Astrocyte (in vitro differentiated cells and primary cell): ENCODE measurements around the gene EPS15. TPM values are rescaled to one million over a fixed set of nuclear protein-coding genes. Genes with fewer than 3 reads are reported as not detected.
"Not testable (repeated sequence)": the region's sequence is repeated elsewhere in the genome, so short reads cannot be mapped to it uniquely, and the experiment has no call there.

ENCODE experiments used
- DNase-seq: peaks from one replicate; pipeline ENCODE4 v3.0.0-alpha.2; 2010; ENCODE audit warnings: low read depth
- FAIRE-seq: peaks from 2 replicates; lab custom pipeline; 2011; peaks lifted over from hg19 to GRCh38; lab: Jason Lieb, UNC
- H2AFZ ChIP-seq: 2 replicates; pipeline ENCODE4 v1.6.0; 2012; ENCODE audit warnings: low read depth, low read length, inconsistent platforms
- H3K27ac ChIP-seq: 2 replicates; pipeline ENCODE4 v1.5.1; 2011; ENCODE audit warnings: low read depth, low read length, inconsistent platforms
- H3K27me3 ChIP-seq: 2 replicates; pipeline ENCODE4 v1.6.0; 2011; ENCODE audit warnings: low read length, inconsistent platforms; ENCODE audit not compliant: insufficient read depth
- H3K36me3 ChIP-seq: 2 replicates; pipeline ENCODE4 v1.5.1; 2011; ENCODE audit warnings: low read length, inconsistent platforms; ENCODE audit not compliant: insufficient read depth
- H3K4me1 ChIP-seq: 2 replicates; pipeline ENCODE4 v1.5.1; 2011; ENCODE audit warnings: low read length, inconsistent platforms; ENCODE audit not compliant: insufficient read depth
- H3K4me2 ChIP-seq: 2 replicates; pipeline ENCODE4 v1.6.0; 2012; ENCODE audit warnings: low read length, inconsistent platforms
- H3K4me3 ChIP-seq: 2 replicates; pipeline ENCODE4 v1.5.1; 2011; ENCODE audit warnings: low read depth, mild to moderate bottlenecking, low read length, inconsistent platforms; ENCODE audit not compliant: insufficient read depth
- H3K79me2 ChIP-seq: 2 replicates; pipeline ENCODE4 v1.6.0; 2012; ENCODE audit warnings: mild to moderate bottlenecking, low read length, inconsistent platforms; ENCODE audit not compliant: insufficient read depth
- H3K9ac ChIP-seq: 2 replicates; pipeline ENCODE4 v1.6.0; 2012; ENCODE audit warnings: mild to moderate bottlenecking, low read length, inconsistent platforms
- H3K9me3 ChIP-seq: 2 replicates; pipeline ENCODE4 v1.5.1; 2012; ENCODE audit warnings: low read depth, mild to moderate bottlenecking, low read length, inconsistent platforms; ENCODE audit not compliant: insufficient read depth
- H4K20me1 ChIP-seq: 2 replicates; pipeline ENCODE4 v1.6.0; 2012; ENCODE audit warnings: low read length, inconsistent platforms; ENCODE audit not compliant: insufficient read depth
- H3K27ac Mint-ChIP-seq: one replicate; pipeline ENCODE4 v1.8.0; 2021; ENCODE audit warnings: mild to moderate bottlenecking, mixed read lengths; ENCODE audit not compliant: unreplicated experiment
- H3K27me3 Mint-ChIP-seq: one replicate; pipeline ENCODE4 v1.8.0; 2021; ENCODE audit warnings: low read depth, mixed read lengths; ENCODE audit not compliant: unreplicated experiment
- H3K36me3 Mint-ChIP-seq: one replicate; pipeline ENCODE4 v1.8.0; 2021; ENCODE audit warnings: low read depth, mixed read lengths; ENCODE audit not compliant: unreplicated experiment
- H3K4me1 Mint-ChIP-seq: one replicate; pipeline ENCODE4 v1.8.0; 2021; ENCODE audit warnings: low read depth, mixed read lengths; ENCODE audit not compliant: unreplicated experiment
- H3K4me3 Mint-ChIP-seq: one replicate; pipeline ENCODE4 v1.8.0; 2021; ENCODE audit warnings: mild to moderate bottlenecking, moderate library complexity, mixed read lengths; ENCODE audit not compliant: unreplicated experiment
- H3K9me3 Mint-ChIP-seq: one replicate; pipeline ENCODE4 v1.8.0; 2021; ENCODE audit warnings: mild to moderate bottlenecking, mixed read lengths; ENCODE audit not compliant: unreplicated experiment
- CTCF ChIP-seq: IDR thresholded peaks from 2 replicates; pipeline ENCODE4 v1.5.1; 2011; ENCODE audit warnings: low read depth, mild to moderate bottlenecking, inconsistent platforms, low read length, moderate library complexity; ENCODE audit not compliant: insufficient read depth
- EZH2 ChIP-seq: IDR thresholded peaks from 2 replicates; pipeline ENCODE4 v1.6.1; 2012; ENCODE audit warnings: mild to moderate bottlenecking, low read length, inconsistent platforms; ENCODE audit not compliant: insufficient read depth
- total RNA-seq: library from RNA; stranded (reverse); gene quantifications from 2 replicates; pipeline ENCODE4 v1.2.1, GENCODE V29; 2021

EPS15 gene
- total RNA-seq, 1 donor from 2014 or later = 70.6 TPM

- no peak overlapping the region for H3K27ac Mint-ChIP-seq
- H3K27ac ChIP-seq = no peak overlapping the region
- H3K36me3 ChIP-seq = no peaks in the 10 kb centered on the region
- H3K9me3 Mint-ChIP-seq = peaks cover 3% of the 10 kb centered on the region
- no peaks in the 10 kb centered on the region for H3K36me3 Mint-ChIP-seq
- H3K4me3 ChIP-seq = no peak overlapping the region
- no peak overlapping the region for H2AFZ ChIP-seq
- TF ChIP-seq CTCF (no peak), EZH2 (no peak)
- H3K9me3 ChIP-seq = no peaks in the 10 kb centered on the region
- no peaks in the 10 kb centered on the region for H3K27me3 ChIP-seq
- H3K9ac ChIP-seq = no peak overlapping the region
- no peaks in the 10 kb centered on the region for H4K20me1 ChIP-seq
- peaks cover 22% of the 10 kb centered on the region for H3K4me1 Mint-ChIP-seq
- H3K79me2 ChIP-seq = no peaks in the 10 kb centered on the region
- peaks cover 20% of the 10 kb centered on the region for H3K4me1 ChIP-seq
- peaks cover 20% of the 10 kb centered on the region for H3K27me3 Mint-ChIP-seq
- FAIRE-seq = no peak
- no peak for DNase-seq
- H3K4me3 Mint-ChIP-seq = no peak overlapping the region
- no peak overlapping the region for H3K4me2 ChIP-seq
These were observed 192.2 kb downstream of the EPS15 start for GRCh38 chr1:51326839-51327238.

DNA sequence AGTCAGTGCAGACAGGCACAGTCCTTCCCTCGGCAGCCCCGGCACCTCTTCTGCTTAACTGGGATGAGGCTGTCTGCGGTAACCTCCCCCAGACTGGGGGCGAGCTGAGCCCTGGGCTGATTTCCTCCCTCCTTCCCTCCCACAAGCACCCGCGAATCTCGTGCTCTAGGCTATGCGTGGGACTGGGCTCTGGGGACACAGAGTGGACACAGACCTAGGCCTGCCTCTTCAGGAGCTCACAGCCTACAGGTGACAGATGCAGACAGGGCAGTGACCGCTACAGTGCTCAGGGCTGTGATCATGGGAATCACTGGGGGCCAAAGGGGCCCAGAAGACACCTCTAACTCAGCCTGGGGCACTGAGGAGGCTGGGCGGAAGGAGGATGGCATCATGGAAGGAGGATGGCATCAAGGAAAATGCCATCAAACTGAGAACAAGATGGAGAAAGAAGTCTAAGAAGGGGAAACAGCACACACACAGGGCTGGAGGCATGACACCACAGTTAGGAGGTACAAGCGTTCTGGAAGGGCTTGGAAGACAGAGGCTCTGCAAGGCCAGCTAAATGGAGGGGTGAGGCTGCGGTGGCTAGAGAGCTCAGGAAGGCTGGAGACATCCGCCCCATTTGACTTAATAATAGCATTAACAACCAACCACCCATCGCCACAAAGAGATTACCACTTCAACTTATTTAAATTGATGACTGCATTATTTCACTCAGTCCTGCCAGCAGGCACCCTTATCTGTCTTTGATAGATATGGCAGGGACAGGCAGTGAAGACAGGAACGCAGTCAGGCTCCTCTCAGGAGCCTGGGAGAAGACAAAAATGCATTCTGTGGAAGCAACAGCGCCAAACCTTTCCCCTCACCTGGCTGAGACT is 192.9 kb downstream of the EPS15 start:
- Histone ChIP-seq H3K36me3 (no peaks in the 10 kb centered on the region), H3K27ac (no peak overlapping the region), H3K27me3 (no peaks in the 10 kb centered on the region), H2AFZ (no peak overlapping the region), H3K4me1 (peaks cover 18% of the 10 kb centered on the region), H3K9ac (no peak overlapping the region), H3K4me2 (no peak overlapping the region), H4K20me1 (no peaks in the 10 kb centered on the region), H3K9me3 (no peaks in the 10 kb centered on the region), H3K4me3 (no peak overlapping the region), H3K79me2 (no peaks in the 10 kb centered on the region)
- H3K4me3 Mint-ChIP-seq = no peak overlapping the region
- no peak for TF ChIP-seq EZH2
- TF ChIP-seq CTCF = no peak
- H3K4me1 Mint-ChIP-seq = peaks cover 15% of the 10 kb centered on the region
- peaks cover 3% of the 10 kb centered on the region for H3K9me3 Mint-ChIP-seq
- peaks cover 18% of the 10 kb centered on the region for H3K27me3 Mint-ChIP-seq
- FAIRE-seq (no peak), DNase-seq (no peak)
- H3K27ac Mint-ChIP-seq = no peak overlapping the region
- H3K36me3 Mint-ChIP-seq = no peaks in the 10 kb centered on the region

GRCh38 chr1:51325391-51325790 is 193.7 kb downstream of the EPS15 start:
- Mint-ChIP-seq H3K9me3 (peaks cover 3% of the 10 kb centered on the region), H3K36me3 (no peaks in the 10 kb centered on the region), H3K4me1 (peaks cover 10% of the 10 kb centered on the region), H3K4me3 (no peak overlapping the region), H3K27ac (no peak overlapping the region), H3K27me3 (peaks cover 13% of the 10 kb centered on the region)
- Histone ChIP-seq H3K9ac (no peak overlapping the region), H3K27ac (no peak overlapping the region), H3K9me3 (no peaks in the 10 kb centered on the region), H3K27me3 (no peaks in the 10 kb centered on the region), H3K4me2 (no peak overlapping the region), H3K4me3 (no peak overlapping the region), H4K20me1 (no peaks in the 10 kb centered on the region), H3K4me1 (peaks cover 11% of the 10 kb centered on the region), H2AFZ (no peak overlapping the region), H3K36me3 (no peaks in the 10 kb centered on the region), H3K79me2 (no peaks in the 10 kb centered on the region)
- DNase-seq = no peak
- no peak for FAIRE-seq
- no peak for TF ChIP-seq EZH2
- no peak for TF ChIP-seq CTCF

DNA sequence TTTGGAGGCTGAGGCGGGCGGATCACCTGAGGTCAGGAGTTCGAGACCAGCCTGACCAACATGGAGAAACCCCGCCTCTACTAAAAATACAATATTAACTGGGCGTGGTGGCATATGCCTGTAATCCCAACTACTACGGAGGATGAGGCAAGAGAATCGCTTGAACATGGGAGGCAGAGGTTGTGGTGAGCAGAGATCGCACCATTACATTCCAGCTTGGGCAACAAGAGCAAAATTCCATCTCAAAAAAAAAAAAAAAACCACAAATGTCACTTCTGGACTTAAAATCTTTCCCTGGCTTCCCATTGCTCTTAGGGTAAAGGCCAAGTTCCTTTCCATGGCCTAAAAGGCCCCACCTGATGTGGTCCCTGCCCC is 194.1 kb downstream of the EPS15 start:
- not testable (repeated sequence) for H2AFZ ChIP-seq, H3K4me2 ChIP-seq, H3K9me3 ChIP-seq, H3K79me2 ChIP-seq, H3K9me3 Mint-ChIP-seq, H3K36me3 ChIP-seq, DNase-seq, H3K4me1 Mint-ChIP-seq, H3K27ac ChIP-seq, H3K9ac ChIP-seq, H3K4me3 ChIP-seq, H4K20me1 ChIP-seq, H3K4me3 Mint-ChIP-seq, H3K27me3 ChIP-seq, FAIRE-seq, H3K36me3 Mint-ChIP-seq
- Mint-ChIP-seq H3K27me3 (peaks cover 13% of the 10 kb centered on the region), H3K27ac (peak overlapping the region; percentile 47)
- H3K4me1 ChIP-seq = peaks cover 11% of the 10 kb centered on the region
